22Rv1 (cell line): ENCODE measurements around the gene SCN5A.

ENCODE experiments used
- ZFX ChIP-seq: fragments of 450-650 bp; IDR thresholded peaks from 2 replicates; pipeline ENCODE4 v1.6.1; 2017; ENCODE audit warnings: antibody characterized with exemption, borderline replicate concordance
- TF ChIP-seq, protein P1 (sequence below): fragments of 450-650 bp; IDR thresholded peaks from 2 replicates; pipeline ENCODE4 v1.5.1; 2017; ENCODE audit warnings: mild to moderate bottlenecking

DNA sequence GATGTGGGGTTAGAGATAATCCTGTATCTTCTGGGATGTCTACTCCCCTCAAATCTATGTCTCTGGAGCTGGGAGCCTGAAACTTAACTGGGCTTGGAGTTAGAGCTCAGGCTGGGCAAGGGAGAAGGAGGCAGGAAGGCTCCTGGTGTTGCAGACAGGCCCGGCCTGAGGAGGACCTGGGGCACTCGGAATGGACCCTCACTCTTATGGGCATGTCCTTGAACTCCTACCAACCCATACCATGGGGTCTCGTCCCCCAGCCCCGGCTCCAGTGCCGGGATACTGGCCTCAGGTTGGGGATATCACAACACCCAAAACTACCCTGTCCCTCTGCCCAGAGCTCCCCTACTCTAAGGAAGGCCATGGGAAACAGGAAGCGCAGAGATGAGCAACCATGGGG lies 45.2 kb downstream of the SCN5A start:
- TF ChIP-seq, protein P1, sequence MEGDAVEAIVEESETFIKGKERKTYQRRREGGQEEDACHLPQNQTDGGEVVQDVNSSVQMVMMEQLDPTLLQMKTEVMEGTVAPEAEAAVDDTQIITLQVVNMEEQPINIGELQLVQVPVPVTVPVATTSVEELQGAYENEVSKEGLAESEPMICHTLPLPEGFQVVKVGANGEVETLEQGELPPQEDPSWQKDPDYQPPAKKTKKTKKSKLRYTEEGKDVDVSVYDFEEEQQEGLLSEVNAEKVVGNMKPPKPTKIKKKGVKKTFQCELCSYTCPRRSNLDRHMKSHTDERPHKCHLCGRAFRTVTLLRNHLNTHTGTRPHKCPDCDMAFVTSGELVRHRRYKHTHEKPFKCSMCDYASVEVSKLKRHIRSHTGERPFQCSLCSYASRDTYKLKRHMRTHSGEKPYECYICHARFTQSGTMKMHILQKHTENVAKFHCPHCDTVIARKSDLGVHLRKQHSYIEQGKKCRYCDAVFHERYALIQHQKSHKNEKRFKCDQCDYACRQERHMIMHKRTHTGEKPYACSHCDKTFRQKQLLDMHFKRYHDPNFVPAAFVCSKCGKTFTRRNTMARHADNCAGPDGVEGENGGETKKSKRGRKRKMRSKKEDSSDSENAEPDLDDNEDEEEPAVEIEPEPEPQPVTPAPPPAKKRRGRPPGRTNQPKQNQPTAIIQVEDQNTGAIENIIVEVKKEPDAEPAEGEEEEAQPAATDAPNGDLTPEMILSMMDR = no peak
- no peak for TF ChIP-seq ZFX
